H9 (cell line): ENCODE measurements around the gene FHIT. TPM values are rescaled to one million over a fixed set of nuclear protein-coding genes. Genes with fewer than 3 reads are reported as not detected.

Source experiments
- DNase-seq: peaks from one replicate; pipeline ENCODE4 v3.0.0-alpha.2; 2017
- H2AFZ ChIP-seq: one replicate; pipeline ENCODE4 v1.6.1; 2013; ENCODE audit warnings: mild to moderate bottlenecking, low read length, control low read depth, moderate library complexity
- H2AK5ac ChIP-seq: 2 replicates; pipeline ENCODE4 v1.6.1; 2013; ENCODE audit warnings: low read length, control low read depth, mixed read lengths; ENCODE audit not compliant: insufficient read length
- H2BK120ac ChIP-seq: one replicate; pipeline ENCODE4 v1.6.1; 2013; ENCODE audit warnings: low read depth, mild to moderate bottlenecking, low read length, control low read depth, inconsistent platforms; ENCODE audit not compliant: poor library complexity, severe bottlenecking
- H2BK12ac ChIP-seq: 2 replicates; pipeline ENCODE4 v1.6.1; 2013; ENCODE audit warnings: low read length, control low read depth, mixed read lengths, low read depth; ENCODE audit not compliant: insufficient read length
- H2BK15ac ChIP-seq: 2 replicates; pipeline ENCODE4 v1.6.1; 2013; ENCODE audit warnings: low read depth, low read length, control low read depth
- H2BK20ac ChIP-seq: one replicate; pipeline ENCODE4 v1.6.1; 2013; ENCODE audit warnings: low read depth, mild to moderate bottlenecking, low read length, control low read depth, inconsistent platforms; ENCODE audit not compliant: poor library complexity, severe bottlenecking
- H2BK5ac ChIP-seq: 2 replicates; pipeline ENCODE4 v1.6.1; 2013; ENCODE audit warnings: low read length, control low read depth, mixed read lengths; ENCODE audit not compliant: insufficient read length
- H3K14ac ChIP-seq: 2 replicates; pipeline ENCODE4 v1.6.1; 2013; ENCODE audit warnings: low read length, control low read depth; ENCODE audit not compliant: insufficient read depth
- H3K18ac ChIP-seq: 2 replicates; pipeline ENCODE4 v1.6.1; 2013; ENCODE audit warnings: low read depth, mild to moderate bottlenecking, mixed read lengths, low read length, control low read depth; ENCODE audit not compliant: insufficient read length
- H3K23ac ChIP-seq: 2 replicates; pipeline ENCODE4 v1.6.1; 2013; ENCODE audit warnings: low read length, control low read depth, mixed read lengths, low read depth; ENCODE audit not compliant: insufficient read length
- H3K23me2 ChIP-seq: 2 replicates; pipeline ENCODE4 v1.6.1; 2013; ENCODE audit warnings: low read depth, mild to moderate bottlenecking, mixed read lengths, low read length, control low read depth; ENCODE audit not compliant: insufficient read length, poor library complexity, severe bottlenecking
- H3K27ac ChIP-seq: 2 replicates; pipeline ENCODE4 v1.5.1; 2013; ENCODE audit warnings: low read length, control low read depth, mixed read lengths, low read depth; ENCODE audit not compliant: insufficient read length
- H3K27me3 ChIP-seq: 2 replicates; pipeline ENCODE4 v1.6.1; 2013; ENCODE audit warnings: low read length, control low read depth, inconsistent platforms; ENCODE audit not compliant: insufficient read depth
- H3K4ac ChIP-seq: 2 replicates; pipeline ENCODE4 v1.6.1; 2013; ENCODE audit warnings: low read depth, mild to moderate bottlenecking, control low read depth, inconsistent platforms, low read length, moderate library complexity
- H3K4me1 ChIP-seq: 2 replicates; pipeline ENCODE4 v1.6.1; 2013; ENCODE audit warnings: low read length, control low read depth, inconsistent platforms; ENCODE audit not compliant: insufficient read depth
- H3K4me2 ChIP-seq: 2 replicates; pipeline ENCODE4 v1.6.1; 2013; ENCODE audit warnings: low read length, control low read depth, mixed read lengths; ENCODE audit not compliant: insufficient read length, insufficient read depth
- H3K56ac ChIP-seq: 2 replicates; pipeline ENCODE4 v1.6.1; 2013; ENCODE audit warnings: low read depth, mild to moderate bottlenecking, mixed read lengths, low read length, control low read depth; ENCODE audit not compliant: insufficient read length
- H3K79me1 ChIP-seq: 2 replicates; pipeline ENCODE4 v1.6.1; 2013; ENCODE audit warnings: low read depth, mild to moderate bottlenecking, moderate library complexity, low read length, control low read depth, inconsistent platforms; ENCODE audit not compliant: insufficient read depth, poor library complexity, severe bottlenecking
- H3K79me2 ChIP-seq: 2 replicates; pipeline ENCODE4 v1.6.1; 2013; ENCODE audit warnings: low read length, control low read depth, inconsistent platforms; ENCODE audit not compliant: insufficient read depth
- H3K9ac ChIP-seq: 2 replicates; pipeline ENCODE4 v1.6.1; 2013; ENCODE audit warnings: low read length, control low read depth, mixed read lengths; ENCODE audit not compliant: insufficient read length; ENCODE audit errors: extremely low read depth
- H3K9me3 ChIP-seq: one replicate; pipeline ENCODE4 v1.6.1; 2013; ENCODE audit warnings: low read depth, low read length, inconsistent platforms; ENCODE audit not compliant: control insufficient read depth
- H3T11ph ChIP-seq: one replicate; pipeline ENCODE4 v1.6.1; 2013; ENCODE audit warnings: mild to moderate bottlenecking, low read length, control low read depth, inconsistent platforms
- H4K20me1 ChIP-seq: one replicate; pipeline ENCODE4 v1.6.1; 2013; ENCODE audit not compliant: control insufficient read depth, insufficient read length, insufficient read depth
- H4K5ac ChIP-seq: 2 replicates; pipeline ENCODE4 v1.6.1; 2013; ENCODE audit warnings: low read depth, mild to moderate bottlenecking, mixed read lengths, low read length, control low read depth; ENCODE audit not compliant: insufficient read length
- H4K8ac ChIP-seq: replicated peaks from 2 replicates; pipeline ENCODE4 v1.6.1; 2013; ENCODE audit warnings: low read length, control low read depth, mixed read lengths, low read depth; ENCODE audit not compliant: insufficient read length
- H4K91ac ChIP-seq: 2 replicates; pipeline ENCODE4 v1.6.1; 2013; ENCODE audit warnings: low read depth, mild to moderate bottlenecking, moderate library complexity, mixed read lengths, low read length, control low read depth; ENCODE audit not compliant: insufficient read length
- H3K27ac Mint-ChIP-seq, 3 experiments: 2 replicates in 2 of 3; 3 replicates in 1 of 3; pipeline ENCODE4 v1.8.0; 2020 to 2021; ENCODE audit warnings: mixed read lengths in 3 of 3, mild to moderate bottlenecking in 1 of 3, moderate library complexity in 1 of 3
- H3K27me3 Mint-ChIP-seq: 2 replicates; pipeline ENCODE4 v1.8.0; 2021; ENCODE audit warnings: low read depth, mild to moderate bottlenecking, moderate library complexity, mixed read lengths
- H3K36me3 Mint-ChIP-seq, 3 experiments: 2 replicates in 2 of 3; 3 replicates in 1 of 3; pipeline ENCODE4 v1.8.0; 2020 to 2021; ENCODE audit warnings: low read depth in 3 of 3, mixed read lengths in 3 of 3; ENCODE audit not compliant: insufficient read depth in 1 of 3
- H3K4me1 Mint-ChIP-seq, 2 experiments: 2 replicates each; pipeline ENCODE4 v1.8.0; 2020; ENCODE audit warnings: mixed read lengths in 2 of 2
- H3K4me3 Mint-ChIP-seq, 2 experiments: 2 replicates in 1 of 2; 3 replicates in 1 of 2; pipeline ENCODE4 v1.8.0; 2020 to 2021; ENCODE audit warnings: mild to moderate bottlenecking in 2 of 2, mixed read lengths in 2 of 2, moderate library complexity in 1 of 2
- H3K9me3 Mint-ChIP-seq, 2 experiments: 2 replicates in 1 of 2; 3 replicates in 1 of 2; pipeline ENCODE4 v1.8.0; 2020; ENCODE audit warnings: mild to moderate bottlenecking in 2 of 2, mixed read lengths in 2 of 2, moderate library complexity in 1 of 2
- WGBS: extraction: QIAGEN DNeasy Blood & Tissue Kit; methylation state at CpG from one replicate; pipeline ENCODE4 v1.1.7; 2013; ENCODE audit warnings: missing lambda C conversion rate, low lambda C conversion rate, mixed read lengths; ENCODE audit not compliant: insufficient read length; ENCODE audit errors: extremely low coverage; 5-methylcytosine and 5-hydroxymethylcytosine counted together
- total RNA-seq: library from RNA; stranded (reverse); gene quantifications from 2 replicates; pipeline ENCODE4 v1.2.1, GENCODE V29; 2021
- TF ChIP-seq, protein P1 (sequence below): fragments of 200-600 bp; sonication (generic); conservative IDR thresholded peaks from 3 replicates; pipeline ENCODE4 v1.8.0; 2021; ENCODE audit warnings: antibody characterized with exemption, mild to moderate bottlenecking

FHIT gene
- total RNA-seq, 1 experiment from 2014 or later = 3.0 TPM

DNA sequence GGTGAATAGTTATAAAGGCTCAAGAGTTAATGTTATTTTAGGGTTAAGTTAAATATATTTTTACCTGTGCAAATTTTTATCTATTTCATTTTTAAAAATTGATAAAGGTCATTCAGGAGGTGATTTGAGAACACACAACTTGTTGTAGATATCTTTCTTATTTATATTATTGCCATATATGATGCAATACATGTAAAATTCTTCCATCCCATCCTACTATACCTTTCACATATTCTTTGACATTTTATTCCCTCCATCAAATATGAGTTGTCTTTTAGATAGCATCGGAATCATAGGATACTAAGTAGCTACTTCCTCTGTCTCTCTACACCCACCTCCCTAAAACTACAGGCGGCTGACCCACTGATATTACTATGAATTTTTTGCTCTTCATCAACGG lies 734.1 kb downstream of the FHIT start:
- H3K27me3 ChIP-seq = no peaks in the 10 kb centered on the region
- no peak overlapping the region for H3K9ac ChIP-seq
- no peaks in the 10 kb centered on the region for H4K20me1 ChIP-seq
- H3K23ac ChIP-seq = no peak overlapping the region
- TF ChIP-seq, protein P1, sequence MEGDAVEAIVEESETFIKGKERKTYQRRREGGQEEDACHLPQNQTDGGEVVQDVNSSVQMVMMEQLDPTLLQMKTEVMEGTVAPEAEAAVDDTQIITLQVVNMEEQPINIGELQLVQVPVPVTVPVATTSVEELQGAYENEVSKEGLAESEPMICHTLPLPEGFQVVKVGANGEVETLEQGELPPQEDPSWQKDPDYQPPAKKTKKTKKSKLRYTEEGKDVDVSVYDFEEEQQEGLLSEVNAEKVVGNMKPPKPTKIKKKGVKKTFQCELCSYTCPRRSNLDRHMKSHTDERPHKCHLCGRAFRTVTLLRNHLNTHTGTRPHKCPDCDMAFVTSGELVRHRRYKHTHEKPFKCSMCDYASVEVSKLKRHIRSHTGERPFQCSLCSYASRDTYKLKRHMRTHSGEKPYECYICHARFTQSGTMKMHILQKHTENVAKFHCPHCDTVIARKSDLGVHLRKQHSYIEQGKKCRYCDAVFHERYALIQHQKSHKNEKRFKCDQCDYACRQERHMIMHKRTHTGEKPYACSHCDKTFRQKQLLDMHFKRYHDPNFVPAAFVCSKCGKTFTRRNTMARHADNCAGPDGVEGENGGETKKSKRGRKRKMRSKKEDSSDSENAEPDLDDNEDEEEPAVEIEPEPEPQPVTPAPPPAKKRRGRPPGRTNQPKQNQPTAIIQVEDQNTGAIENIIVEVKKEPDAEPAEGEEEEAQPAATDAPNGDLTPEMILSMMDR = no peak
- no peak overlapping the region for H3K18ac ChIP-seq
- H4K91ac ChIP-seq = no peak overlapping the region
- H4K5ac ChIP-seq = no peak overlapping the region
- H3K27me3 Mint-ChIP-seq = no peaks in the 10 kb centered on the region
- H3K4me3 Mint-ChIP-seq = no peak overlapping the region
- H2BK20ac ChIP-seq = no peak overlapping the region
- H2BK15ac ChIP-seq = no peak overlapping the region
- H3K4me1 Mint-ChIP-seq = peaks cover 3 to 9% of the 10 kb centered on the region in 2 experiments; a peak in 3 of 4 replicates
- no peak overlapping the region for H4K8ac ChIP-seq
- H3K27ac Mint-ChIP-seq = no peak overlapping the region
- no peaks in the 10 kb centered on the region for H3K79me2 ChIP-seq
- H3K14ac ChIP-seq = no peak overlapping the region
- H3K4ac ChIP-seq = no peak overlapping the region
- H3K79me1 ChIP-seq = no peaks in the 10 kb centered on the region
- no peak overlapping the region for H2BK120ac ChIP-seq
- H2BK12ac ChIP-seq = no peak overlapping the region
- no peak overlapping the region for H2BK5ac ChIP-seq
- H3K9me3 Mint-ChIP-seq = peaks cover 0 to 5% of the 10 kb centered on the region in 2 experiments; a peak in 1 of 5 replicates
- H3K23me2 ChIP-seq = no peaks in the 10 kb centered on the region
- no peak overlapping the region for H2AFZ ChIP-seq
- no peak for DNase-seq
- no peak overlapping the region for H3K56ac ChIP-seq
- peaks cover 0 to 10% (median 1%) of the 10 kb centered on the region in 3 experiments; a peak in 1 of 7 replicates for H3K36me3 Mint-ChIP-seq
- WGBS = no CpG with 5 or more reads among the region's 3 CpGs
- H3K9me3 ChIP-seq = no peaks in the 10 kb centered on the region
- H3T11ph ChIP-seq = no peak overlapping the region
- H2AK5ac ChIP-seq = no peak overlapping the region
- no peak overlapping the region for H3K4me2 ChIP-seq
- H3K4me1 ChIP-seq = no peaks in the 10 kb centered on the region
- no peak overlapping the region for H3K27ac ChIP-seq
